GM10248 (cell line): ENCODE measurements around the gene TRAPPC10.

Experiments
- CTCF ChIA-PET: fragments of 300-600 bp; sonication (Branson Sonifier 250); formaldehyde crosslinking; extraction: SDS; loops from one replicate; lab custom pipeline; 2021; ENCODE audit warnings: antibody characterized with exemption; lab: Yijun Ruan, JAX
- POLR2A ChIA-PET: fragments of 350-650 bp; sonication (Branson Sonifier 250); formaldehyde crosslinking; extraction: SDS; loops from one replicate; lab custom pipeline; 2020; ENCODE audit warnings: antibody characterized with exemption; lab: Yijun Ruan, JAX
- DNase-seq: peaks from one replicate; pipeline ENCODE4 v3.0.0; 2012; ENCODE audit errors: extremely low spot score
- TF ChIP-seq, protein P1 (sequence below): IDR thresholded peaks from 2 replicates; pipeline ENCODE4 v1.5.1; 2012; ENCODE audit warnings: mild to moderate bottlenecking, low read depth; ENCODE audit errors: extremely low read depth, missing control alignments, control extremely low read depth

The TRAPPC10 gene

DNA sequence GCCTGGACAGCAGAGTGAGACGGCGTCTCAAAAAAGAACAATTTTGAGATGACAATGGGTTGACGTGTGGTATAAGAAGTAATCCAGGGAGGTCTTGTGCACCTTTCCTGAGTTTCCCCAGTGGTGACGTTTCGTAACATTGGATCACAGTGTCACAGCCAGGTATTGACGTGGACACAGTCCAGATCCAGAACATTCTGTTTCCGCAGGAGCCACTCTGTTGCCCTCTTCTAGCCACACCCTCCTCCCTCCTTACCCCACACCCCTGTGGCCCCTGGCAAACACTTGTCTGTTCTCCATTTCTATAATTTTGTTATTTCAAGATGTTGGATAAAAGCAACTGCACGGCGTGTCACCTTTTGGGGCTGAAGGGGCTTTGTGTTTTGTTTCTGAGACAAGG lies 6.5 kb upstream of the TRAPPC10 start:
- TF ChIP-seq, protein P1, sequence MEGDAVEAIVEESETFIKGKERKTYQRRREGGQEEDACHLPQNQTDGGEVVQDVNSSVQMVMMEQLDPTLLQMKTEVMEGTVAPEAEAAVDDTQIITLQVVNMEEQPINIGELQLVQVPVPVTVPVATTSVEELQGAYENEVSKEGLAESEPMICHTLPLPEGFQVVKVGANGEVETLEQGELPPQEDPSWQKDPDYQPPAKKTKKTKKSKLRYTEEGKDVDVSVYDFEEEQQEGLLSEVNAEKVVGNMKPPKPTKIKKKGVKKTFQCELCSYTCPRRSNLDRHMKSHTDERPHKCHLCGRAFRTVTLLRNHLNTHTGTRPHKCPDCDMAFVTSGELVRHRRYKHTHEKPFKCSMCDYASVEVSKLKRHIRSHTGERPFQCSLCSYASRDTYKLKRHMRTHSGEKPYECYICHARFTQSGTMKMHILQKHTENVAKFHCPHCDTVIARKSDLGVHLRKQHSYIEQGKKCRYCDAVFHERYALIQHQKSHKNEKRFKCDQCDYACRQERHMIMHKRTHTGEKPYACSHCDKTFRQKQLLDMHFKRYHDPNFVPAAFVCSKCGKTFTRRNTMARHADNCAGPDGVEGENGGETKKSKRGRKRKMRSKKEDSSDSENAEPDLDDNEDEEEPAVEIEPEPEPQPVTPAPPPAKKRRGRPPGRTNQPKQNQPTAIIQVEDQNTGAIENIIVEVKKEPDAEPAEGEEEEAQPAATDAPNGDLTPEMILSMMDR, result no peak
- DNase-seq, result no peak
- CTCF ChIA-PET, result no interaction called here
- POLR2A ChIA-PET, result no interaction called here

DNA sequence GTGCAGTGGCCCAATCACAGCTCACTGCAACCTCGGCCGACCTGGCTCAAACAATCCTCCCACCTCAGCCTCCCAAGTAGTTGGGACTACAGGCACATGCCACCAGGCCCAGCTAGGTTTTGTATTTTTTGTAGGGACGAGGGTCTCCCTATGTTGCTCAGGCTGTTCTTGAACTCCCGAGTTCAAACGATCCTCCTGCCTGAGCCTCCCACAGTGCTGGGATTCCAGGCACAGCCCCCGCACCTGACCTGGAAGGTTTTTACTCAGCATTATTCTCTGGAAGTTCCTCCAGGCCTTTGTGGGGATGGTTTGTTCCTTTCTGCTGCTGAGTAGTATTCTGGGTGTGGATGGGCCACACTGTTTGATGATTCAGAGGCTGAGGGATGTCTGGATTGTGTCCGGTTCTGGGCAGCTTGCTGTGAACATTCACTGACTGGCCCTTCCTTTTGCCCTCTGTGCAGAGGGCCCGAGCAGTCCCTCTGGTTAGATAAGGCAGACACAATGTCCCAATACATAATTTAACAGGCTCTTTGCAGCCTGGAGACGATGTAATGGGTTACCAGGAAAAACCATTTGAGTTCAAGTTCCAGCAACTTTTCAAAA lies 6.0 kb upstream of the TRAPPC10 start:
- DNase-seq, result no peak
- ChIA-PET CTCF (no interaction called here), POLR2A (no interaction called here)
- TF ChIP-seq, protein P1, result no peak

DNA sequence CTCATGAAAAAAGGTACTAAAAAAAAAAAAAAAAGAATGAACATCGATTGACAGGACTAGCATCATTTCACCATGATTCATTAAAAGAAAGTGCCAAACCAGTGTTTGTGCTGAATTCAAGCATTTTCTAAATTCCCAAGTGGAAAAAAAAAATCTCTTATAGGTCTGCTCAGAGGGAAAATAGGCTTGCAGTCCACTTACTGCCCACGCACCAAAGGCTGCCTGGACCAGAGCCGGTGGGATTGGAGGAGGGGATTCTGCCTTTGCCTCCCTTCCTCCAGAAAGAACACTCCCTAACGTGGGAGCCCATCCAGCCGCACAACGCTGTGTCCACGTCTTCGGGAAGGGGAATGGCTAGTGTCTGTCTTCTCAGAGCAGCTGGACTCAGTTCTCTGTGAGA lies 5.5 kb upstream of the TRAPPC10 start:
- no peak for DNase-seq
- TF ChIP-seq, protein P1, result no peak
- ChIA-PET POLR2A (no interaction called here), CTCF (no interaction called here)

DNA sequence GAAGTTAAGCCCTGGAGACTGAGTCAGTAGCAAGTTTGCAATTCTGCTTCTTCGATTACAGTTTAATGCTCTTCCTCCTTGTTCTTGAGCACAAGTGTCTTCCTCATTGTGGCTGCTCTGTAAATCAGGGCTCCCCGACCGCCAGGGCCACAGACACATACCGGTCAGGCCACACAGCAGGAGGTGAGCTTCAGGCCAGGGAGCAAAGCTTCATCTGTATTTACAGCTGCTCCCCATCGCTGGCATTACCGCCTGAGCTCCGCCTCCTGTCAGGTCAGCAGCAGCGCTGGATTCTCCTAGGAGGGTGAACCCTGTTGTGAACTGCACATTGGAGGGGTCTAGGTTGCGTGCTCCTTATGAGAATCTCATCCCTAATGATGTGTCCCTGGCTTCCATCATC lies 1.7 kb upstream of the TRAPPC10 start:
- DNase-seq, result no peak
- ChIA-PET CTCF (interaction anchor here (0.8 to 3.0 kb wide), 3 partner anchors 10 to 35 kb away, joined by 3 to 16 read pairs (median 3); no protein-coding TSS in a partner anchor), POLR2A (no interaction called here)
- TF ChIP-seq, protein P1, result no peak

DNA sequence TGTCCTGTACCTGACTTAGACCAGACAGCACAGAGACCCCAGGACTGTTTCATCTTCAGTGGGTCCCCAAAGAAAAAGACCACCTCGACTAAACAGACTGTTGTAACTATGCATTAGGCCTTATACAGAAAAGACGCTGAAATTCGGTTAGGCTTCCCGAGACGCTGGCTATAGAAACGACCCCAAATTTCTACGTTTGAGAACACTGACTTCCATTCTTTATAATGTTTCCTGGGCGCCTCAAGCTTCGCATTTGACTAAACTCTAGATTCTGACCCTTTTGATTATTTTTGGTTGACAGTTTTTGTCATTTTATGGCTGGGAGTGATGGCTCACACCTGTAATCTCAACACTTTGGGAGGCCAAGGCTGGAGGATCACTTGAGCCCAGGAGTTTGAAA lies 986 bp upstream of the TRAPPC10 start:
- no peak for DNase-seq
- ChIA-PET CTCF (interaction anchor here (3.0 kb wide), 1 partner anchor 11 kb away, joined by 16 read pairs; no protein-coding TSS in a partner anchor), POLR2A (no interaction called here)
- TF ChIP-seq, protein P1, result no peak

DNA sequence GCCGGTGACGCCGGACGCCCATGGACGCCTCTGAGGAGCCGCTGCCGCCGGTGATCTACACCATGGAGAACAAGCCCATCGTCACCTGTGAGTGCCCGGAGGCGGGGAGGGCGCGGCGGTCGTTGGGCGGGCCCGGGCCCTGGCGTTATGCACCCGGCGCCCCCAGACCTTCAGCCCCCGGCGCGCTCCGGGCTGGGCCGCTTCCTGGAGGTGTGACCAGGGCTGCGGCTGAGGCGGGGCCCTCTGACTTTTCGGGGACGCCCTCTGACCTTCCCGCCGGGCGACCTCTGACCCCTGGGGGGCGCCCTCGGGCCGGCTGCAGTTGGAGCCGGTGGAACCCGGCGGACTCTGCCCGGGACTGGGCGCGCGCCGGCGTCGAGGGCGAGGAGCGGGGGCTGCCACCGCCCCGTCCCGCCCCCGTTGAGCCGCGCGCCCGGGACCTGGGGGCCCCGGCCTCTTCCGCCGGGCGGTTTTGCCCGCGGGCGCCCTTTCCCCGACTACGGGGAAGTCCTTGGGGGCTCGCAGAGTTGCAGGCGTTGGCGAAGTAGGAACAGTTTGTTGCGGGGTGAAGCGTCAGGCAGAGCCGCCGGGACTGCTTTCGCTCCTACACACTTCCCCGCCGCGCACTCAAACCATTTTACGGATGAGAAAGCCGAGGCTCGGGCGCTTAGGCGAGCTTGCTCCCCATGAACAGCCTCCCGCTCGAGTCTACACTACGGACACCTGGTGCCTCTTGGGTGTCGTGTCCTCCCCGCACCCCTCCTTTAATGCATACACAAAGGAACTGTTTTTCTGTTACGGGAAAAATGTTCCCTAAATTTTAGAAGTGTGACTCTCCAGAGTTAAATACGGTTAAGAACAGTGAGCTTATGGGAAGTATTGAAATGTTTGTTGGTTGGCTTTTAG lies 618 bp downstream of the TRAPPC10 start:
- ChIA-PET CTCF (interaction anchor here (0.9 to 3.0 kb wide), 11 partner anchors 10 to 285 kb away, joined by 3 to 16 read pairs (median 3); no protein-coding TSS in a partner anchor), POLR2A (no interaction called here)
- peak; percentile 91 for DNase-seq
- TF ChIP-seq, protein P1, result peak; percentile 78
